OCI-LY7 (cell line): ENCODE measurements around the gene CREB3. TPM values are rescaled to one million over a fixed set of nuclear protein-coding genes. Genes with fewer than 3 reads are reported as not detected.
A peak's percentile ranks its signal among the peaks of the same experiment; 100 is the strongest.

Experiments used
- BruUV-seq: library from RNA; stranded (reverse); fragments of 400-500 nt; replicated peaks from 2 replicates; lab custom pipeline; 2021; lab: Mats Ljungman, UMichigan
- CTCF ChIA-PET: fragments of 300-600 bp; sonication (Branson Sonifier 250); formaldehyde crosslinking; loops from one replicate; lab custom pipeline; 2022; ENCODE audit warnings: antibody characterized with exemption; ENCODE audit not compliant: unreplicated experiment; lab: Charles Lee
- POLR2A ChIA-PET: fragments of 300-600 bp; sonication (Branson Sonifier 250); formaldehyde crosslinking; loops from one replicate; lab custom pipeline; 2022; ENCODE audit warnings: antibody characterized with exemption; lab: Charles Lee
- DNase-seq: peaks from one replicate; pipeline ENCODE4 v3.0.0-alpha.2; 2015; ENCODE audit warnings: low spot score
- H2AFZ ChIP-seq: fragments of 200-600 bp; sonication (generic), shearing (Covaris generic); 2 replicates; pipeline ENCODE4 v1.6.1; 2014; ENCODE audit warnings: mild to moderate bottlenecking, antibody characterized with exemption, low read length, moderate library complexity
- H3K27ac ChIP-seq: fragments of 200-600 bp; sonication (generic); 2 replicates; pipeline ENCODE4 v1.5.1; 2014; ENCODE audit warnings: mixed run types, low read depth, mild to moderate bottlenecking, moderate library complexity, low read length, inconsistent platforms; ENCODE audit not compliant: poor library complexity, severe bottlenecking
- H3K36me3 ChIP-seq: fragments of 200-600 bp; sonication (generic); 2 replicates; pipeline ENCODE4 v1.6.1; 2014; ENCODE audit warnings: mild to moderate bottlenecking, antibody characterized with exemption, low read length, moderate library complexity, mixed read lengths; ENCODE audit not compliant: insufficient read depth
- H3K4me1 ChIP-seq: fragments of 200-600 bp; sonication (generic); 2 replicates; pipeline ENCODE4 v1.5.1; 2014; ENCODE audit warnings: mild to moderate bottlenecking, low read length; ENCODE audit not compliant: insufficient read depth, poor library complexity, severe bottlenecking
- H3K4me2 ChIP-seq: fragments of 200-600 bp; sonication (generic); 2 replicates; pipeline ENCODE4 v1.6.1; 2014; ENCODE audit warnings: mild to moderate bottlenecking, low read length
- H3K4me3 ChIP-seq: fragments of 200-600 bp; sonication (generic); 2 replicates; pipeline ENCODE4 v1.5.1; 2014; ENCODE audit warnings: mild to moderate bottlenecking, low read depth, low read length; ENCODE audit not compliant: poor library complexity, severe bottlenecking
- H3K79me2 ChIP-seq: fragments of 200-600 bp; sonication (generic); 2 replicates; pipeline ENCODE4 v1.6.1; 2016; ENCODE audit warnings: low read depth, mild to moderate bottlenecking, low read length, moderate library complexity, mixed read lengths; ENCODE audit not compliant: insufficient read depth
- H3K9me2 ChIP-seq: fragments of 200-600 bp; sonication (generic); 2 replicates; pipeline ENCODE4 v1.6.1; 2016; ENCODE audit warnings: mild to moderate bottlenecking, low read length, mixed read lengths; ENCODE audit not compliant: insufficient read depth
- H3K9me3 ChIP-seq: fragments of 200-600 bp; sonication (generic); 2 replicates; pipeline ENCODE4 v1.6.1; 2014; ENCODE audit warnings: mild to moderate bottlenecking, mixed run types, low read length, mixed read lengths
- H4K20me1 ChIP-seq: fragments of 200-600 bp; sonication (generic); 2 replicates; pipeline ENCODE4 v1.6.1; 2014; ENCODE audit warnings: mild to moderate bottlenecking, antibody characterized with exemption, low read length, moderate library complexity, mixed read lengths; ENCODE audit not compliant: insufficient read depth
- CTCF ChIP-seq: fragments of 200-600 bp; sonication (generic); conservative IDR thresholded peaks from 2 replicates; pipeline ENCODE4 v1.5.1; 2014; ENCODE audit warnings: mild to moderate bottlenecking, antibody characterized with exemption, low read length, moderate library complexity, mixed read lengths
- EZH2phosphoT487 ChIP-seq: fragments of 200-600 bp; sonication (generic); IDR thresholded peaks from 2 replicates; pipeline ENCODE4 v1.6.1; 2018; ENCODE audit warnings: low read depth, borderline replicate concordance, mild to moderate bottlenecking, mixed run types, antibody characterized with exemption, low read length, moderate library complexity, mixed read lengths
- intact Hi-C: fragments of 100-400 bp; cut with micrococcal nuclease; formaldehyde crosslinking; loops from one replicate; pipeline ENCODE4 v1.10.0; 2022; ENCODE audit not compliant: unreplicated experiment
- total RNA-seq, 2 experiments: library from RNA; depleted of rRNA in 1 of 2; stranded (reverse); fragments of >200 nt in 1 of 2; shearing (Covaris generic) in 1 of 2; gene quantifications; 2 replicates each; pipeline ENCODE4 v1.2.3, GENCODE V29; 2014 to 2022

Gene CREB3
- total RNA-seq, 2 experiments from 2014 or later = 18.2 to 23.0 TPM

- intact Hi-C loops = loop anchor here (5.0 kb wide), 1 partner anchor 142 kb away; the partner anchor contains the start of gene CD72
- Histone ChIP-seq H2AFZ (no peak overlapping the region), H3K4me3 (no peak overlapping the region), H3K4me2 (peak overlapping the region; percentile 74), H3K79me2 (peaks cover 41% of the 10 kb centered on the region), H3K36me3 (peaks cover 20% of the 10 kb centered on the region), H3K9me3 (peaks cover 4% of the 10 kb centered on the region; the same call in 1 of the 2 replicates), H3K27ac (no peak overlapping the region), H3K4me1 (peaks cover 70% of the 10 kb centered on the region), H3K9me2 (no peaks in the 10 kb centered on the region), H4K20me1 (no peaks in the 10 kb centered on the region)
- ChIA-PET POLR2A (interaction anchor here (1.3 to 2.8 kb wide), 6 partner anchors 10 to 27 kb away, joined by 3 to 12 read pairs (median 4); partner anchors contain the start of genes CREB3, GBA2 and RGP1), CTCF (interaction anchor here (1.6 kb wide), 1 partner anchor 16 kb away, joined by 4 read pairs; no protein-coding TSS in a partner anchor)
- DNase-seq = no peak
- no TSS peak for BruUV-seq
- TF ChIP-seq EZH2phosphoT487 (no peak), CTCF (peak; percentile 61)
These were observed 27.3 kb downstream of the CREB3 start for GRCh38 chr9:35759795-35760194.

DNA sequence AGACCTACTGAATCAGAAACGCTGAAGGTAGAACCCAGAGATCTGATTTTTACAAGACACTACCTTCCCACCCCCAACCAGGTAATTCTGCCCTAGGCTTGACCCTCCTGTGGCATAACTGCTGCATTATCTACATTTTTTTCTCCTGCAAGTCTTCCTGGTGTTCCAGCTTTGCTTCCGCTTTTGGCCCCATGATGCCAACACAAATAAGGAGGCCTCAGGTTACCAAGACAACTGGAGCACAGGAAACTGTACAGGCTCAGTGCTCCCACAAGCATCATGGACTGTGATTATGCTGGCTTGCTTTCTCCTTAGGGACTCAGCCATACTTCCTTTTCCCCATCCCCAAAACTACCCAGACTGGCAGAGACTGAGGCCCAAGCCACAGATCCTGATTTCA, 28.2 kb downstream of the CREB3 start:
- peak overlapping the region; percentile 9 for H3K27ac ChIP-seq
- TF ChIP-seq CTCF = no peak
- no peak for TF ChIP-seq EZH2phosphoT487
- no peak overlapping the region for H2AFZ ChIP-seq
- peaks cover 26% of the 10 kb centered on the region for H3K36me3 ChIP-seq
- H3K4me2 ChIP-seq = peak overlapping the region; percentile 9; the same call in 1 of the 2 replicates
- H3K79me2 ChIP-seq = peaks cover 49% of the 10 kb centered on the region
- BruUV-seq = no TSS peak
- peaks cover 10% of the 10 kb centered on the region; the same call in 1 of the 2 replicates for H3K9me3 ChIP-seq
- no peak for DNase-seq
- peaks cover 69% of the 10 kb centered on the region for H3K4me1 ChIP-seq
- H3K4me3 ChIP-seq = no peak overlapping the region
- ChIA-PET CTCF (interaction anchor here (0.5 to 1.6 kb wide), 2 partner anchors 15 to 76 kb away, joined by 3 to 4 read pairs; no protein-coding TSS in a partner anchor), POLR2A (interaction anchor here (0.8 to 1.5 kb wide), 6 partner anchors 9 to 28 kb away, joined by 3 to 5 read pairs (median 4); partner anchors contain the start of genes CREB3, GBA2 and RGP1)
- intact Hi-C loops = no loop called here
- H4K20me1 ChIP-seq = no peaks in the 10 kb centered on the region
- H3K9me2 ChIP-seq = no peaks in the 10 kb centered on the region

DNA sequence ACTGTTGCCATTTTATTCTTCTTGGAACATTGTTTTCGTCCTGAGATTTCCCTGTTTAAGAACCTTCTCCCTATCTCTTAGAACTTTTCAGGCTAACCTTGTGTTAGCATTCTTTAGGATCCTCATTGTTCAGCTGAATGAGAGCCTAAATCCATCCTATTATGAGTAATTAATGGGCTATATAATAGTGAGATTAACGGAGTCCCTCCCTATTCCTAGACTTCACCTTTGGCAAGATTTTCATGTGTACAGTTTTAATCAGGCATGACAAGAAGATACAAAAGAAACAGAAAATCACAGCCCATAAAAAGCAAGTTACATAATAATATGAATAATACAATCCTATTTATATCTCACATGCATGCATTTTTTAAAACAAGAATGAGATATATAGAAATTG, 30.7 kb downstream of the CREB3 start:
- intact Hi-C loops = no loop called here
- BruUV-seq = no TSS peak

More for the DNA sequence above, 30.7 kb downstream of the CREB3 start:
- Histone ChIP-seq H3K9me2 (no peaks in the 10 kb centered on the region), H3K36me3 (peaks cover 26% of the 10 kb centered on the region), H3K4me3 (no peak overlapping the region), H3K79me2 (peaks cover 48% of the 10 kb centered on the region), H4K20me1 (no peaks in the 10 kb centered on the region), H3K4me2 (peak overlapping the region; percentile 39), H3K27ac (peak overlapping the region; percentile 5), H3K4me1 (peaks cover 68% of the 10 kb centered on the region), H2AFZ (no peak overlapping the region), H3K9me3 (peaks cover 10% of the 10 kb centered on the region; the same call in 1 of the 2 replicates)
- no peak for DNase-seq
- CTCF ChIA-PET = interaction anchor here (0.9 kb wide), 1 partner anchor 20 kb away, joined by 3 read pairs; no protein-coding TSS in a partner anchor
- TF ChIP-seq EZH2phosphoT487 (no peak), CTCF (no peak)
- POLR2A ChIA-PET = interaction anchor here (0.9 to 1.7 kb wide), 4 partner anchors 9 to 14 kb away, joined by 5 to 9 read pairs (median 6); partner anchors contain the start of genes GBA2 and RGP1
